A673 (cell line): Measurements from ENCODE around the gene GNA15.

Experiments
- CTCF ChIP-seq: fragments of 300-800, 200-600 bp; sonication (generic); conservative IDR thresholded peaks from 2 replicates; pipeline ENCODE4 v1.5.1; 2017; ENCODE audit warnings: low read depth, mild to moderate bottlenecking, antibody characterized with exemption, low read length, moderate library complexity, mixed read lengths
- EZH2 ChIP-seq: fragments of 200-600 bp; sonication (generic); IDR thresholded peaks from 2 replicates; pipeline ENCODE4 v1.6.1; 2017; ENCODE audit warnings: borderline replicate concordance, low read depth, mild to moderate bottlenecking, mixed read lengths, antibody characterized with exemption, low read length; ENCODE audit not compliant: poor library complexity, severe bottlenecking

- no peak for TF ChIP-seq CTCF
- TF ChIP-seq EZH2: no peak
Measured at GRCh38 chr19:3162418-3163229, 26.8 kb downstream of the GNA15 start.
